ENCODE data around the gene NLRP11. TPM values are rescaled to one million over a fixed set of nuclear protein-coding genes. Genes with fewer than 3 reads are reported as not detected.
"Not testable (repeated sequence)": the region's sequence is repeated elsewhere in the genome, so short reads cannot be mapped to it uniquely, and the experiment has no call there.

The NLRP11 gene
- polyA plus RNA-seq, 12 donors = 0.05 TPM; not detected in 11

- DNase-seq = no peak
Observed at GRCh38 chr19:55778331-55778730, 53.5 kb downstream of the NLRP11 start.

- no peak for DNase-seq
Observed at GRCh38 chr19:55777528-55777927, 54.3 kb downstream of the NLRP11 start.

DNA sequence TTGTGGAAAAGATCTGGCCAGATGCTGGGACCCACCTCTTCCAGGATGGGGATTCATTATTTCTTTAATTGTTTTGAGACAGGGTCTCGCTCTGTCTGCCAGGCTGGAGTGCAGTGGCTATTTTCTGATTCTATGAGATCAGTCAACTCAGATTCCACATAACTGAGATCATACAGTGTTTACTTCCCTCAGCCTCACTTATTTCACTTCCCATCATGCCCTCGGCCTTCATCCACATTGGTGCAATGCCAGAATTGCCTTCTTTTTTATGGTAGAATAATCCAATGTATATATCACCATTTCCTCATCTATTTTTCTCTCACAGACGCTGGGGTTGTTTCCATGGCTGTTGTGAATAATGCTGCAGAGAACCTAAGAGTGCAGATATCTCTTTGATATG is 62.2 kb downstream of the NLRP11 start:
- DNase-seq = not testable (repeated sequence)

- not testable (repeated sequence) for DNase-seq
Observed at GRCh38 chr19:55768818-55769217, 63.0 kb downstream of the NLRP11 start, which contains the start of gene RFPL4AL1. Gene RFPL4AL1 (plus strand): TSS chr19:55769118. CDS start chr19:55771805, 2,687 bp downstream.

- no peak for DNase-seq
Observed at GRCh38 chr19:55766466-55766865, 65.3 kb downstream of the NLRP11 start.

DNA sequence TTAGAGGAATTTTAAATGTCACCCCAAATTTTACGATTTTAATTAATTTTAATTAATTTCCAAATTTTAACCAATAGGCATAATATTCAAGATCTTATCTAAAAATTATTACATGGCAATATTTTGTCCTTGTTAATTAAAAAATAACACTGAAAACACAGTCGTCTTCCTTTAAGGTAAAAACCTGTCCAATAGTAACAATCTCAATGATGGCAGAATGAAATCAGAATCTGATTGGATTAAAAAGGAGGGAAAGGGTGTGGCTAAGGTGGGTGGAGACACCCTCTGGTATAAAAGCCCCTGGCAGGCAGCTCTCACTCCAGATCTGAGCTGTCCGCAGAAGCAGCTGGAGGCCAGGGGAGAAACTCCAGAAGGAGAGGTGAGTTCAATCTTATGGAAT is 73.0 kb downstream of the NLRP11 start, which contains the start of gene RFPL4A:
RFPL4A (plus strand) TSS at position 301 of the 400 bp plus-strand sequence. CDS start 2,704 bp downstream, outside the sequence.
- DNase-seq = not testable (repeated sequence)

- not testable (repeated sequence) for DNase-seq
Observed at GRCh38 chr19:55756808-55757207, 75.0 kb downstream of the NLRP11 start.

DNA sequence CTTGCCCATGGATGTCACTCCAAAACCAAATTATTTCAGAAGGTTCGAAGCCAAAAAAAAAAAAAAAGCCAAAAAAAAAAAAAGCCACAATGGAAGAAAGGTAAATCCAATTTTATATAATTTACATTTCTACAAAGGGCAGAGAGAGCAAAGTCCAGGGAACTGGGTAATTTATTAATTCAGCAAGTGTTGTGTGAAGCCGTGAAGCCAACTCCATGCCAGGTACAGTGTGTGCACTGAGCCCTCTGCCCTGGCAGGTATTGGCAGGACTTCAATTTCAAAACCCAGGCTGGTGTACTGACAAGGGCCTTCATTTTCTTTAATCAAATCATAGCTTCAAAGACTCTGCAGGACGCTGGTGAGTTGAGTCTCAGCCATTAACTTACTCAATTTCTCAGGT is 78.4 kb downstream of the NLRP11 start:
- no peak for DNase-seq

DNA sequence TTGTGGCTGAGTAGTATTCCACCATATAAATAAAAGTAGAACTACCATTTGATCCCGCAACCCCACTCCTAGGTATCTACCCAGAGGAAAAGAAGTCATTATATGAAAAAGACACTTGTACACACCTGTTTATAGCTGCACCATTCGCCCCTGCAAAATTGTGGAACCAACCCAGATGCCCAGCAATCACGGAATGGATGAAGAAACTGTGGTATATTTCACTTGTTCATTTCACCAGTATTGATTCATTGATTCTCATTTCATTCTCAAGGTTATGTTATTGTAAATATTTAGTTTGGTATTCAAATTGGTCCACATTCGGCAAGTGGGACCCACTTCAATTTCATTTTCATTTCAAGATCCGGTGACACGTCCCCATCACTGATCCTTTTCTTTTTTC is 81.1 kb downstream of the NLRP11 start:
- DNase-seq = no peak

DNA sequence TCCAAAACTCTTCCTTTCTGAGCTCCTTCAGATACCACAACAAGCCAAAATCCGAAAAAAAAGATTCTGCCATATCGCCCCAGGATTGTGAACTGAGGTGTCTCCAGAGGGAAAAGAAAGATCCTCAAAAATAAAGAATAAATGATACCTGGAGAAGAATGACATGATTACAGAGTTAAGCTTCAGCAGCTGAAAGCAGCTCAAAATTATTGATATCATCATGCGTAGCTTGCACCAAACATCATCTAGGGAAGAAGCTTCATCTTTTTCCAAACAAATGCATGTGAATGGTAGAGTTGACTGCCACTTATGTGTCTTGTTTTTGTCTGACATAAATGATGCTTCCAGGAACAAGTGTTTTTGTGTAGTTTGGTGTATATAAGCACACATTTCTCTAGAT is 93.5 kb downstream of the NLRP11 start, which contains the start of gene NLRP9:
NLRP9 (minus strand) TSS at position 101 of the 400 bp plus-strand sequence; CDS start at position 73, 28 bp downstream.
- no peak for DNase-seq

Other genes with a start within 250 kb of the NLRP11 start
- 10 to 100 TPM in 9 of 12 donors, 1 to 10 TPM in 2, not detected in 1; 9.2 to 16.3 (median 11.0) TPM for gene FIZ1, start 232.5 kb downstream of the NLRP11 start, polyA plus RNA-seq (ENCODE audit: insufficient read length in 12 of 12)
- gene ZNF524, start 231.7 kb downstream of the NLRP11 start, polyA plus RNA-seq (ENCODE audit: insufficient read length in 12 of 12) = 10 to 100 TPM in 1 of 12 donors, 1 to 10 TPM in 9, not detected in 2; 4.2 to 11.2 (median 6.4) TPM
- 10 to 100 TPM in 1 of 12 donors, 1 to 10 TPM in 10, not detected in 1; 4.5 to 11.0 (median 5.5) TPM for gene ZNF865, start 226.4 kb downstream of the NLRP11 start, polyA plus RNA-seq (ENCODE audit: insufficient read length in 12 of 12)
- 10 to 100 TPM in 2 of 12 donors, 1 to 10 TPM in 9, not detected in 1; 5.6 to 14.3 (median 6.5) TPM for gene ZNF784, start 207.4 kb downstream of the NLRP11 start, polyA plus RNA-seq (ENCODE audit: insufficient read length in 12 of 12)
- 10 to 100 TPM in 11 of 12 donors, not detected in 1; 14.0 to 42.9 (median 18.9) TPM for gene ZNF580, start 191.0 kb downstream of the NLRP11 start, polyA plus RNA-seq (ENCODE audit: insufficient read length in 12 of 12)
- gene ZNF581, start 188.3 kb downstream of the NLRP11 start, polyA plus RNA-seq (ENCODE audit: insufficient read length in 12 of 12) = 10 to 100 TPM in 11 of 12 donors, not detected in 1; 17.9 to 33.7 (median 21.9) TPM
- gene CCDC106, start 183.8 kb downstream of the NLRP11 start, polyA plus RNA-seq (ENCODE audit: insufficient read length in 12 of 12) = 10 to 100 TPM in 11 of 12 donors, not detected in 1; 10.1 to 17.1 (median 11.7) TPM
- gene U2AF2, start 177.0 kb downstream of the NLRP11 start, polyA plus RNA-seq (ENCODE audit: insufficient read length in 12 of 12) = 100 to 1,000 TPM in 8 of 12 donors, 10 to 100 TPM in 3, not detected in 1; 80.0 to 151 (median 109) TPM
- gene EPN1, start 156.8 kb downstream of the NLRP11 start, polyA plus RNA-seq (ENCODE audit: insufficient read length in 12 of 12) = 100 to 1,000 TPM in 2 of 12 donors, 10 to 100 TPM in 9, not detected in 1; 44.1 to 113 (median 68.9) TPM
- gene NLRP9, start 93.6 kb downstream of the NLRP11 start, polyA plus RNA-seq (ENCODE audit: insufficient read length in 12 of 12) = not detected
- gene RFPL4A, start 72.9 kb downstream of the NLRP11 start, polyA plus RNA-seq (ENCODE audit: insufficient read length in 12 of 12) = 1 to 10 TPM in 2 of 12 donors, under 1 TPM in 4, not detected in 6; 0.50 to 1.4 (median 0.66) TPM
- gene RFPL4AL1, start 62.9 kb downstream of the NLRP11 start, polyA plus RNA-seq (ENCODE audit: insufficient read length in 12 of 12) = 1 to 10 TPM in 3 of 12 donors, under 1 TPM in 2, not detected in 7; 0.41 to 1.5 (median 1.3) TPM
- gene NLRP4, start 4.5 kb upstream of the NLRP11 start, polyA plus RNA-seq (ENCODE audit: insufficient read length in 12 of 12) = not detected
- not detected for gene NLRP13, start 100.3 kb upstream of the NLRP11 start, polyA plus RNA-seq (ENCODE audit: insufficient read length in 12 of 12)
- not detected for gene NLRP8, start 115.8 kb upstream of the NLRP11 start, polyA plus RNA-seq (ENCODE audit: insufficient read length in 12 of 12)
- not detected for gene NLRP5, start 154.8 kb upstream of the NLRP11 start, polyA plus RNA-seq (ENCODE audit: insufficient read length in 12 of 12)

Data from muscle of arm (tissue), 12 donors.